IPS-11a (cell line): Measurements from ENCODE around the gene SCN5A.

Experiments
- H3K4me3 ChIP-seq: one replicate; pipeline ENCODE4 v1.5.1; 2013; ENCODE audit warnings: low read depth, low read length, control low read depth

The SCN5A gene

GRCh38 chr3:38648024-38648658, 1.3 kb downstream of the SCN5A start:
- H3K4me3 ChIP-seq = peak overlapping the region; percentile 62

GRCh38 chr3:38647217-38647970, 2.1 kb downstream of the SCN5A start:
- H3K4me3 ChIP-seq = no peak overlapping the region

GRCh38 chr3:38646630-38647029, 2.9 kb downstream of the SCN5A start:
- no peak overlapping the region for H3K4me3 ChIP-seq

- no peak overlapping the region for H3K4me3 ChIP-seq
Observed at GRCh38 chr3:38646062-38646461, 3.4 kb downstream of the SCN5A start.

GRCh38 chr3:38645601-38646000, 3.9 kb downstream of the SCN5A start:
- H3K4me3 ChIP-seq = no peak overlapping the region

GRCh38 chr3:38645076-38645475, 4.4 kb downstream of the SCN5A start:
- no peak overlapping the region for H3K4me3 ChIP-seq

GRCh38 chr3:38644662-38645053, 4.8 kb downstream of the SCN5A start:
- no peak overlapping the region for H3K4me3 ChIP-seq

- no peak overlapping the region for H3K4me3 ChIP-seq
Observed at GRCh38 chr3:38644016-38644661, 5.3 kb downstream of the SCN5A start.

- no peak overlapping the region for H3K4me3 ChIP-seq
Observed at GRCh38 chr3:38643592-38643991, 5.9 kb downstream of the SCN5A start.

- H3K4me3 ChIP-seq = no peak overlapping the region
Observed at GRCh38 chr3:38643090-38643489, 6.4 kb downstream of the SCN5A start.

- no peak overlapping the region for H3K4me3 ChIP-seq
Observed at GRCh38 chr3:38641461-38642110, 7.9 kb downstream of the SCN5A start.

GRCh38 chr3:38640661-38641452, 8.6 kb downstream of the SCN5A start:
- H3K4me3 ChIP-seq = no peak overlapping the region

- H3K4me3 ChIP-seq = no peak overlapping the region
Observed at GRCh38 chr3:38638354-38638753, 11.1 kb downstream of the SCN5A start.

- no peak overlapping the region for H3K4me3 ChIP-seq
Observed at GRCh38 chr3:38637906-38638305, 11.6 kb downstream of the SCN5A start.

GRCh38 chr3:38636881-38637280, 12.6 kb downstream of the SCN5A start:
- H3K4me3 ChIP-seq = no peak overlapping the region

GRCh38 chr3:38636464-38636863, 13.0 kb downstream of the SCN5A start:
- H3K4me3 ChIP-seq = no peak overlapping the region

- no peak overlapping the region for H3K4me3 ChIP-seq
Observed at GRCh38 chr3:38634111-38634510, 15.4 kb downstream of the SCN5A start.

- H3K4me3 ChIP-seq = no peak overlapping the region
Observed at GRCh38 chr3:38632989-38633388, 16.5 kb downstream of the SCN5A start.

GRCh38 chr3:38630606-38631005, 18.9 kb downstream of the SCN5A start:
- no peak overlapping the region for H3K4me3 ChIP-seq

GRCh38 chr3:38630070-38630469, 19.4 kb downstream of the SCN5A start:
- no peak overlapping the region for H3K4me3 ChIP-seq

GRCh38 chr3:38628835-38629234, 20.7 kb downstream of the SCN5A start:
- no peak overlapping the region for H3K4me3 ChIP-seq
